GM21367 (cell line): ENCODE measurements around the gene TAF6L.
"Not testable (repeated sequence)": the region's sequence is repeated elsewhere in the genome, so short reads cannot be mapped to it uniquely, and the experiment has no call there.

Experiments
- ATAC-seq: cut with Tn5 transposase; IDR thresholded peaks from one replicate; pipeline ENCODE4 v1.9.1; 2021; ENCODE audit not compliant: unreplicated experiment

Gene TAF6L

GRCh38 chr11:62771144-62772021 lies at the start of gene TAF6L:
TSS of gene TAF6L (plus strand) at chr11:62771396. CDS start at chr11:62775784, 4,388 bp downstream.
- ATAC-seq: peak; percentile 65

- no peak for ATAC-seq
Observed at GRCh38 chr11:62721994-62722393, 49.2 kb upstream of the TAF6L start.

DNA sequence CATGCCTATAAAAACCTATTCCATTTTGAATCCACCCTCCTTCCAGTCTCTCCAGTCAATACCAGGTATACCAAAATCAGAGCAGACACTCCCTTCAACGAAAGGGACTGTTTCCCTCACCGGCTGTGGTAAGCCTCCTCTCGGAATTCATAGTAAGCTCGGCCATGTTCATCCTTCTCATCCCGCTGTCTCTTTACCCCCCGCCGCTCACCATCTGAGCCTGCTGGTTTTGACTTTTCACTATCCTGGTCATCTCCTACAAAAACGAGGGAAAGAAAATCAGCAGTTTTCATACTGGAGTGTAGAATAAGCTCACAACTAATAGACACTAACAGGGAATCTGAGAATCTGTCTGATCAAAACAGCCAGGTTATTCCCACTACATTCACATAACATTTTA lies 47.0 kb upstream of the TAF6L start:
- no peak for ATAC-seq

DNA sequence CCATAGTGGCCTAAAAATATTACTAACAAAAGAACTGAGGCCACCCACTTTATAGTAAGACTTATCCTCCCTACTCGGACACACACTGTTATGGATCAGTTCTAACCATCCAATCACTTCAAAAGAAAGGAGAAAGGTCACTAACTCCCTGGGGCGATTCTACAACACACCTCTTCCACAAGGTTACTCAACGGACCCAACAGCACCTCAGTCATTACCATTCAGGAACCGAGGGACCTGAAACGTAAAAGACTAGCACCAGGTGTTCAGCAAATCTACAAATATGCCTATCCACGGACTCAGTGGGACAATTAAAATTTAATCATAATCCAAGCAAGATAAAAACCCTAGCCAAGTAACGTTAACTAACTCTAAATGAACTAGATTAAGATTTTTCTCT lies 45.5 kb upstream of the TAF6L start:
- no peak for ATAC-seq

DNA sequence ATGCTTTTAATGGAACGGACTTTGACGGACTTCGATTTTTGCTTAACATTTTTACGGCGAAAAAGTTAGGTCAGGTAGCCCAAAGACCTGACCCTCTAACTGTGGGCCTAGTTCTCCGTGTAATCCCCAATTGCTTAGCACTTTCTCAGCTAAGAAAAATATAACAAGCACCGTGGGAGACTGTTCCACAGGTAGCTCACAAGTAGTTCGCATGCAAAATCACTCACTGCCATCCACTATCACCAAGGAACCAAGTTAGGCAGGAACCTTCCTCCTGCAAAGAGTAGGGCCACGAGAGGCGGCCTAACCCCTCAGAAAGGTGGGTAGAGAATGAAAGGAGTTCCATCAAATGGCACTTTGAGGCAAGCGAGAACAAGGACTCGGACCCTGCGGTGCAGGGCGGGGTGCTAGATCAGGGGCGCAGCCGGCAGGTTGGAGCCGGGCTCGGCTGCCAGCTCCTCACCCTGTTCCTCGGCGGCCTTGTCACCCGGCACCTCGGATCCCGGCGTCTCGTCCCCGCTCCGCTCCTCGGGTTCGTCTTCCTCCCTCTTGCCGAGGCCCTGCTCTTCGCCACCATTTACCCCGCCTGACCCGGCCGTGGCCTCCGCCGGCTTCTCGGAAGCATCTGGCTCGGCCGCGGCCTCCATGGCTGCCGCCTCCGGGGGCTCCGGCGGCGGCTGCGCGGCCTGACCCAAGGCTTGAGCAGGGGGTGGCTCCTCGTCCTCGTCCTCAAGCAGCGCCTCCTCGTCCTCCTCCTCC lies 44.9 kb upstream of the TAF6L start:
- no peak for ATAC-seq

DNA sequence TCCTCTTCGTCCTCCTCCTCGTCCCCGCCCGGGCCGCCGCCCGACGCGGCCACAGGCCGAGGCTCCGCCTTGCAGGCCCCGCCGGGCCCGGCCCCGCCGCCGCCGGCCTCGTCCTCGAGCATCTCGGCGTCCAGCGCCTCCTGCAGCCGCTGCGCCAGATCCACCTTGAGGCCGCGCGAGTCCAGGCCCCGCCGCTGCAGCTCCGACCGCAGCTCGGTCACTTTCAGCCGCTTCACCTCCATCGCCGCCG lies 44.4 kb upstream of the TAF6L start:
- ATAC-seq: no peak

DNA sequence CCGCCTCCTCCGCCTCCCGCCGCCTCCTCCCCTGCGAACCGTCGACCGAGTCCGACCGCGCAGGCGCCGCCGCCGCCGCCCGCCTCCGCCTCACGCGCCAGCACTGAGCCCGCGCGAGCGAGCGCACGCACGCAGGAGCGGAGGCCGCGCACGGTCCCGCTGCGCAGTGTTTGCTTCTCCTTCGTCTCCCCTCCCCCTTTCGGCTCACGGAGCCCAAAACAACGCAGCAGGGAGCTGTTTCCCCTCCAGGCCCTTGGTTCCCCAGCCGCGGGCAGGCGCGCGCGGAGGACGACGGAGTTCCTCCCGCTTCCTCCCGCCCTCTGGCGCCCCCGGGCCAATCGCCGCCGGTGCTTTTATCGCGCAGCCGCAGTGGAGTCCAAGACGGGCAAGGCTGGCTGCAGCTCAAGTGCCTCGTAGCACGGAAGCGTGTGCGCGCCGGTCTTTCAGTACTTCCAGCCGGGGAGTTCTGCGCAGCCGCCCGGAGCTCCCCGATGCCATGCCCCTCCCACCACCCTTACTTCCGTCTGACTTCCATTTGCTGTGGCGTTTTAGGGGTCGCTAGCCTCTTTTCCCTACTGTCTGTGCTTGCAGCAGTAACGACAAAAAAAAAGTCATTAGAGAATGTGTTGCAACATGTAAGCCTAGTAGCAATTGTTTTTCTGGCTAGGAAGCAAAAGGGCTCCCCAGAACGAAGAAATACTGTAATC lies 43.9 kb upstream of the TAF6L start, which contains the start of gene HNRNPUL2:
TSS of gene HNRNPUL2 (minus strand) at position 293 of the 707 bp plus-strand sequence. CDS start 301 bp downstream, outside the sequence.
- ATAC-seq: peak; percentile 64

- ATAC-seq: peak; percentile 58
Observed at GRCh38 chr11:62727872-62728170, 43.4 kb upstream of the TAF6L start.

GRCh38 chr11:62728171-62728988 lies 42.8 kb upstream of the TAF6L start, which contains the start of gene TTC9C:
TSS of gene TTC9C (plus strand) at chr11:62728486. CDS start at chr11:62728849, 363 bp downstream.
- ATAC-seq: peak; percentile 6

DNA sequence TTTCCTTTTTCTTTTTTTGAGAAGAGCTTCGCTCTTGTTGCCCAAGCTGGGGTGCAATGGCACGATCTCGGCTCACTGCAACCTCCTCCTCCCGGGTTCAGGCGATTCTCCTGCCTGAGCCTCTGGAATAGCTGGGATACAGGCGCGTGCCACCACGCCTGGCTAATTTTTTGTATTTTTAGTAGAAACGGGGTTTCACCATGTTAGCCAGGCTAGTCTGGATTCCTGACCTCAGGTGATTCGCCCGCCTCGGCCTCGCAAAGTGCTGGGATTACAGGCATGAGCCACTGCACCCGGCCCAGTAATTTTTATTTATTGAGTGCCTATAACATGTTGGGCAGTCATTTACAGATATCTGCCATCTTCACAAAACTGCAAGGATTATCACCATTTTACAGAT lies 41.1 kb upstream of the TAF6L start:
- not testable (repeated sequence) for ATAC-seq

DNA sequence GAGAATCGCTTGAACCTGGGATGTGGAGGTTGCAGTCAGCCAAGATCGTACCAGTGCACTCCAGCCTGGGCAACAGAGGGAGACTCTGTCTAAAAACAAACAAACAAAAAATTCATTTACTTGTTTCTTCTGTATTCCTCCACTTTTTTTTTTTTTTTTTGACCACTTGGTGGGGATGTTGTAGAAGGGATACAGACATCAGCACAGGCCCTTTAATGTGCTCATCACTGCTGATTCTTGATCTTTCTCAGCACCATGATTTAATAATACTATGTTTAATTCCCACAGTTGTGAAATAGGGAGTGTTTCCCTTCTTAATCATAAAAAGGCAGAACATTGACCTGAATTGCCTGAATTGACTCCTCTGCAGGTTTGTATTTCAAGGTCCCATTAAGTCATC lies 38.4 kb upstream of the TAF6L start:
- ATAC-seq: no peak

DNA sequence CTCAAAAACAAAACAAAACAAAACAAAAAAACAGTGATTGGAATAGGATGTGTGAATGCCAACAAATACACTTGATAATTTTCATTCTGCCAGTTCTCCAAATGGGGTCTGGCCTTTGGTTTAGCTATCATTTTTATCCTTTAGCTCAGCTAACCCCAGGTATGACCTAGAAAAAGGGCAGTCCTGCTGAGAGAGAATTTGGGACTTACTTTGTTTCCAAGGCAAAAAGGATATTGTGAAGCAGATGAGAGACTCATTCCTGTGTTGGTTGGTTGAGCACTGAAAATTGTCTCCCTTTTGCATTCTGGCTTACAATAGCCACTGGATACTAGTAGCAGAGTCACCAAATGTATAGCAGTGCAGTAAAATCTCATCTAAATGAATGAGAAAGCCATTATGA lies 34.0 kb upstream of the TAF6L start:
- ATAC-seq: no peak

- no peak for ATAC-seq
Observed at GRCh38 chr11:62747475-62748160, 23.6 kb upstream of the TAF6L start.

DNA sequence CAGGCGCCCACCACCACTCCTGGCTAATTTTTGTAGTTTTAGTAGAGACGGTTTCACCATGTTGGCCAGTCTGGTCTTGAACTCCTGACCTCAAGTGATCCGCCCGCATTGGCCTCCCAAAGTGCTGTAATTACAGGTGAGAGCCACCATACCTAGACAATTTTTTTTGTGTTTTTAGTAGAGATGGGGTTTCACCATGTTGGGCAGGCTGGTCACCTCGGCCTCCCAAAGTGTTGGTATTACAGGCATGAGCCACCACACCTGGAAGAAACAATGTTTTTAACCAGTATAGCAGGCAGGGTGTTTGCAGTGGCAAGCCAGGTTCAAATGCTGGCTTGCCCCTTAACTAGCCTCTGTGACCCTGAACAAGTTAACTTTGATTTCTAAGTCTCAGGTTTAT lies 21.3 kb upstream of the TAF6L start:
- ATAC-seq: not testable (repeated sequence)

DNA sequence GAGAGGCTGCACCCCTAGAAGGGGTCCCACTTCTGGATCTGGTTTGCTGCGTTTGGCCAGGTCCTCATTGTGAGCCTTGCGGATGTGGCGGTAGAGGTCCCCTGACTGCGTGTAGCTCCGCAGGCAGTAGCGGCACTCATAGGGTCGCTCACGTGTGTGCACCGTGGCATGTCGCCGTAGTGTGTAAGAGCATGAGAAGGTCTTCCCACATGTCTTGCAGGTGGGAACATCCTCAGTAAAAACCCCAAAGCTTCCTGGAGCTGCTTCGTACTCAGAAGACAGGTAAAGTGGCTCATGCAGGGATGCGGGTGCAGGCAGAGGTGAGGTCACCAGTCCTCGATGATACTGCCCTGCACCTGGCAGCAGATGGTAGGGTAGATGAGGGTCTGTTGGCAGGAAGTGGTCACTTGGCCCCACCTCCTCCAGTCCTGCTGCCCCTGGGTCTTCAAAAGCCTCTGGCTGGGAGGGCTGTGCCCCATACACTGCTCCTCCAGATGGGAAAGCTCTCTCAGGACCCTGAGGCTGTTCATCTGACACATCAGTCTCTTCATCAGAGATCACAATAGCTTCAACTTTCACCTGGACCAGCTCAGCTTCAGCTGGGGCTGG lies 18.9 kb upstream of the TAF6L start:
- no peak for ATAC-seq

DNA sequence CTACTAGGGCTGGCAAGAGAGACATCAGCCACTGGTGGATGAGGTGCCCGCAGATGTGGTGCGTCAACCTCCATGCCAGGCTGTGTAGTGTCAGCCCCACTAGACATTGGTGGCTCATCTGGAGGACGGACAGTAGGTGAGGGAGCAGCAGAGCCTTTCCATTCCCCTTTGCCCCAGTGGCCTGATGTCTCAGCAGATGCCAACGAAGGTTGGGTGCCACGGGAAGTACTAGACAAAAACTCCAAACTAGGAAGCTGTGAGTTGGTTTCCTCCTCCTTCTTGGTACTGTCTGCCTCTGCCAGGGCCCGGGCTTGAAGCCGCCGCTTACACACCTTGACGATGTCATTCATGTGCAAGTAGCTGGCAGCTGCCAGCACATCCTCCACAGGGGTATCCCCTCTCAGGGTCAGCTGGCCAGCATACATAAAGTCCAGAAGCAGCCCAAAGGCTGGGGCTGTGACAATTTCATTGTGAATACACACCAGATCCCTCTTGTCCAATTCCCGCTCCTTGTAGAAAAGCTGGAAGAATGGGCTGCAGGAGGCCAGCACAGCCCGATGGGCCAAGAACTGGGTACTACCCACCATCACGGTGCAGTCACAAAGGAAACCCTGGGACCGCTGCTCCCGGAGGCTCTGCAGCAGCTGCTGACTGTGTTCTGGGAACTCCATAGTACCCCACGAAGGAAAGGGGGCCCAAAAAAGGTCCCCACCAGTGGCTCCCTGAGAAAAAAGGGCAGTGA lies 18.0 kb upstream of the TAF6L start:
- ATAC-seq: no peak

DNA sequence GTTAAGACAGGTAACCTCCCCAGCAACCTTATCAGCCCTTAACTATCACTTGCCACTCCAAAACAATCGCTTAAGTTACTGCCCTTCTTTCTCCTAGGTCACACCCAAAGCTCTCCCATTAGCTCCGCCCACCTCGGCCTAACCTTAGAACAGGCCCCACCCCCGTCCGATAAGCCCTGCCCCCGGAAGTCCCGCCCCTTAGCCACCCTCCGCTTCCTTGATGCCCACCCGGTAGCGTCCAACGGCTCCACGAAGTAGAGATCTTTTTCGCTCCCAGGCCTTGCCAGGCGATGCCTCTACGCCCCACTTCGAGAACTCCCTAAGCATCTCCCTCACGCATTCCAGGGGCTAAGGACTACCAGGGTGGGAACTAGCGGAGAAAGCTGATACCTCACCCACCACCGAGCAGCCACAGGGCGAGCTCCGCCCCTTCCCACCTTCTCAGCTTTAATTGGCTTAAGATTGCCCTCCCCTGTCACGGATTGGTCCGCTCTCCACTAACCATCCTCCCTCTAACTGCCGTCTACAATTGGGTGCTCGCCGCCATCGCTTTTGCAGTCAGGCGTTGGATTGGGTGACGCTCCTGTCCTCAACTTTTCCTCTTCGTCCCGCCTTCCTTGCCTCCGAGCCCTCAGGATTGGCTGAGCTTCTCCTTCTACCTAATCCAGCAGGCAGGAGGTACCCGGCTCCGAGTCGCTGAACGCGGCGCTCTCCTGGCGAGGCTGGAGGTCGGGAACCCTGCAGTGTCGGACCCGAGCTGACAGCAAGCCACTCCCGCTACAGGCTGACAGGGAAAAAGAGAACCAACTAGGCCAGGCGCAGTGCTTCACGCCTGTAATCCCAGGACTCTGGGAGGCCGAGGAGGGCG lies 17.2 kb upstream of the TAF6L start, which contains the start of gene ZBTB3:
TSS of gene ZBTB3 (minus strand) at position 425 of the 868 bp plus-strand sequence. CDS start 496 bp downstream, outside the sequence.
- peak; percentile 95 for ATAC-seq

GRCh38 chr11:62755086-62755615 lies 16.0 kb upstream of the TAF6L start:
- ATAC-seq: no peak
